ENCODE results near the gene HDAC4.
A peak's percentile ranks its signal among the peaks of the same experiment; 100 is the strongest.

DNA sequence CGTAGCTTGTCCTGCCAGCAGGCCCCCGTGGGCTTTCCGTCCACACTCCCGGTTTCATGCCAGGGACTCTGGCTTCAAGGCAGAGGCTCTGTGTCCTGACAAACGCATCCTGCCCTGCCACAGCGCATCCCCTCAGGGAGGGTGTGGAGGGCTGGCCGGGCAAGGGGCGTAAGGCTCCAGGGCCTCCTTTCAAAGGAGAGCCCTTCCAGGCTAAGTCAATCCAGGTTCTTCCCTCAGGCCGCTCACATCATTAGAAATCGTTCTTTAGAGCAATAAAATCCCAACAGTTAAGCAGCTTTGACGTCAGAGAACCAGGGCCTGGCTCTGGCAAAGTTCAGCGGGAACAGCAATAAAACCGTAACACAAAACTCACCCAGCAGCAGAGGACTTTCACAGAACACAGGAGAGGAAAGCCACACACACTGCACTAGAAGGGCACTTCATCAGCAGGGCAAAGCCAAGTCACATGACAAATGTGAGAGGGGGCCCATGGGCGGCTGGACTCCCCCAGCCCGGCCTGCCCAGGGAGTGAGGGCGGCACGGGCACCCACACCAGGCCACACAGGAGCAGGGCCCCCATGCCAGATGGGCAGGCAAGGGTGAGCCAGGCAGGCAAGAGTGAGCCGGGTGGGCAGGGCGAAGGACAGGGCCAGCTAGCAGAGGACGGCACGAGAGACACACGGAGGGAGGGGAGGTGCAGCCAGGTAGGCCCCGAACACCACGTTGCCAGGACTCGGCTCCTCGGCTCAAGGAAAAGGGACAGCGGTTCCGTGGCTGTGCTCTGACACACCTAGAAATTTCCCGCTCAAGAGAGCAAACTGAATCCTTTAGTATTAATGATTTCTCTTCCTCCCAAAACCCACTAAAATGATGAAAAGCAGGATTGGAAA is 52.0 kb downstream of the HDAC4 start:
- TF ChIP-seq, protein P1, sequence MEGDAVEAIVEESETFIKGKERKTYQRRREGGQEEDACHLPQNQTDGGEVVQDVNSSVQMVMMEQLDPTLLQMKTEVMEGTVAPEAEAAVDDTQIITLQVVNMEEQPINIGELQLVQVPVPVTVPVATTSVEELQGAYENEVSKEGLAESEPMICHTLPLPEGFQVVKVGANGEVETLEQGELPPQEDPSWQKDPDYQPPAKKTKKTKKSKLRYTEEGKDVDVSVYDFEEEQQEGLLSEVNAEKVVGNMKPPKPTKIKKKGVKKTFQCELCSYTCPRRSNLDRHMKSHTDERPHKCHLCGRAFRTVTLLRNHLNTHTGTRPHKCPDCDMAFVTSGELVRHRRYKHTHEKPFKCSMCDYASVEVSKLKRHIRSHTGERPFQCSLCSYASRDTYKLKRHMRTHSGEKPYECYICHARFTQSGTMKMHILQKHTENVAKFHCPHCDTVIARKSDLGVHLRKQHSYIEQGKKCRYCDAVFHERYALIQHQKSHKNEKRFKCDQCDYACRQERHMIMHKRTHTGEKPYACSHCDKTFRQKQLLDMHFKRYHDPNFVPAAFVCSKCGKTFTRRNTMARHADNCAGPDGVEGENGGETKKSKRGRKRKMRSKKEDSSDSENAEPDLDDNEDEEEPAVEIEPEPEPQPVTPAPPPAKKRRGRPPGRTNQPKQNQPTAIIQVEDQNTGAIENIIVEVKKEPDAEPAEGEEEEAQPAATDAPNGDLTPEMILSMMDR (IDR thresholded peaks at IDR 0.05): no peak
- TF ChIP-seq POLR2AphosphoS5 (IDR thresholded peaks at IDR 0.05; ENCODE audit: insufficient read depth in 1 of 2, low read depth in 1 of 2) (peak; percentile 44 to 89), POLR2A (IDR thresholded peaks at IDR 0.05) (no peak)
